ENCODE results near the gene LY6G6C.

DNA sequence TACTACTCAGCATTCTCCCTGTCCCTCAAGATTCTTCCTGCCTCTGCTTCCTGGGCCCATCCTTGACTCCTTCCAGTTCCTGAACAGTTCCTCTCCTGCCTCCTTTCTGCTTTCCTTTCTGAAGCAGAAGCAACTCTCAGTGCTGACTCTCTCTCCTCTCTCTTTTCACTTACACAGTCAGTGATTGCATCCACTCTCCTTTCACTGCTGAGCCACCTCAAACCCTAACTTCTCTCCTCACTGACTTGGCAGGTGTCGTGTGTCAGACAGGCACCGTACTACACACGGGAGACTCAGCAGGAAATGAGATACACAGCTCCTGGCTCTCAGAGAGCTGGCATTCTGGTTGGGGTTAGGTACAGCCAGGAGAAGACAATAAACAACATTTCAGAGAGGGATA lies 24.0 kb downstream of the LY6G6C start:
- no peak for TF ChIP-seq CTCF (IDR thresholded peaks at IDR 0.05; ENCODE audit: insufficient read depth, low read depth, low read length)
- no peak for TF ChIP-seq EZH2 (IDR thresholded peaks at IDR 0.05; ENCODE audit: insufficient read depth, low read length)

Data from astrocyte (in vitro differentiated cells and primary cell).